Fibroblast of lung (primary cell): ENCODE data around the gene STK11IP.

Experiments
- CTCF ChIP-seq, 2 donors: IDR thresholded peaks in 1 of 2; conservative IDR thresholded peaks in 1 of 2; 1 replicate in 1 of 2; 2 replicates in 1 of 2; pipeline ENCODE4 v1.5.1; 2011 to 2012; ENCODE audit warnings: low read length in 2 of 2, control low read depth in 1 of 2, inconsistent platforms in 1 of 2, low read depth in 1 of 2, mild to moderate bottlenecking in 1 of 2
- EZH2 ChIP-seq: IDR thresholded peaks from 2 replicates; pipeline ENCODE4 v1.5.1; 2012; ENCODE audit warnings: low read length, control low read depth, mild to moderate bottlenecking; ENCODE audit errors: missing control alignments

- no peak for TF ChIP-seq CTCF (conservative IDR thresholded peaks at IDR 0.05 in 1 of 2, IDR thresholded peaks at IDR 0.05 in 1 of 2; ENCODE audit: low read depth in 1 of 2, low read length in 2 of 2)
- TF ChIP-seq EZH2: no peak
Observed at GRCh38 chr2:219665926-219666325, 68.3 kb downstream of the STK11IP start.
